T-helper 1 cell (primary cell): Measurements from ENCODE around the gene MNAT1.
"Not testable (repeated sequence)": the region's sequence is repeated elsewhere in the genome, so short reads cannot be mapped to it uniquely, and the experiment has no call there.

Source experiments
- DNase-seq, 5 donors: peaks; one replicate each; pipeline ENCODE4 v3.0.0-alpha.2; 2012 to 2020

The MNAT1 gene

GRCh38 chr14:60738843-60739508 lies 4.4 kb downstream of the MNAT1 start:
- no peak for DNase-seq

GRCh38 chr14:60744566-60744965 lies 10.0 kb downstream of the MNAT1 start:
- no peak for DNase-seq

- DNase-seq = peak in 4 of 5 donors; percentile 16 to 93 (median 34)
Measured at GRCh38 chr14:60753264-60754119, 18.9 kb downstream of the MNAT1 start.

- DNase-seq = no peak
Measured at GRCh38 chr14:60756847-60757246, 22.3 kb downstream of the MNAT1 start.

GRCh38 chr14:60757567-60758002 lies 23.0 kb downstream of the MNAT1 start:
- no peak for DNase-seq

GRCh38 chr14:60758885-60759284 lies 24.3 kb downstream of the MNAT1 start:
- no peak for DNase-seq

GRCh38 chr14:60760209-60760608 lies 25.6 kb downstream of the MNAT1 start:
- DNase-seq = no peak

- no peak for DNase-seq
Measured at GRCh38 chr14:60760644-60761364, 26.2 kb downstream of the MNAT1 start.

- DNase-seq = no peak
Measured at GRCh38 chr14:60768602-60769001, 34.0 kb downstream of the MNAT1 start.

- DNase-seq = no peak
Measured at GRCh38 chr14:60771117-60771516, 36.6 kb downstream of the MNAT1 start.

- no peak for DNase-seq
Measured at GRCh38 chr14:60773558-60773957, 39.0 kb downstream of the MNAT1 start.

GRCh38 chr14:60775296-60775695 lies 40.7 kb downstream of the MNAT1 start:
- no peak for DNase-seq

GRCh38 chr14:60777856-60778578 lies 43.5 kb downstream of the MNAT1 start:
- DNase-seq = no peak

GRCh38 chr14:60779745-60780514 lies 45.4 kb downstream of the MNAT1 start:
- not testable (repeated sequence) for DNase-seq

- DNase-seq = not testable (repeated sequence)
Measured at GRCh38 chr14:60780558-60780957, 46.0 kb downstream of the MNAT1 start.

- DNase-seq = no peak
Measured at GRCh38 chr14:60786905-60787304, 52.3 kb downstream of the MNAT1 start.

- no peak for DNase-seq
Measured at GRCh38 chr14:60789656-60790055, 55.1 kb downstream of the MNAT1 start.

- DNase-seq = no peak
Measured at GRCh38 chr14:60790850-60791249, 56.3 kb downstream of the MNAT1 start.

- DNase-seq = no peak
Measured at GRCh38 chr14:60796434-60796833, 61.9 kb downstream of the MNAT1 start.

- DNase-seq = no peak
Measured at GRCh38 chr14:60800409-60800808, 65.8 kb downstream of the MNAT1 start.

GRCh38 chr14:60803871-60804270 lies 69.3 kb downstream of the MNAT1 start:
- no peak for DNase-seq
